ENCODE measurements around the gene KRTAP5-2.
"Not testable (repeated sequence)": the region's sequence is repeated elsewhere in the genome, so short reads cannot be mapped to it uniquely, and the experiment has no call there.

The KRTAP5-2 gene

DNA sequence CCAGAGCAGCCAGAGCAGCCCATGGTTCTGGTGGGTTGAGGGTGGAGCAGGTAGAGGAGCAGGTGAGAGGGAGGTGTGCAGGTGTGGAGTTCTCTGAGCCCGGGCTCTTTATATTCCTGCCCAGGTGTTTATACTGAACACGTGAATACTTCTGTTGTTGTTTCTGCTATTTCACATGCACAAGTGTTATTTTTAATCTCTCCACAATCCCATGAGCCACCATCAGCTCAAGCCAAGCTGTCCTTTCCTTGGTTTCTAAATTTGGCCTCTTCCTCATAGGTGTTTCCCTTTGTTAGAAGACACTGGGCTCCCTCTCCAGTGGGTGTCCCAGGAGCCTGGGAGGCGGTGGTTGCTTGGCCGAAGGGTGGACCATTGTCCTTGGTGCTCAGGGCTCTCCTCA lies 10.3 kb upstream of the KRTAP5-2 start, which contains the start of gene KRTAP5-3:
Gene KRTAP5-3, minus strand, starts transcription at position 101 of the 400 bp plus-strand sequence. Its CDS starts 78 bp downstream, at position 23.
- no peak for TF ChIP-seq GATA1 (IDR thresholded peaks at IDR 0.05; ENCODE audit: low read depth, low read length)
- no peak for TF ChIP-seq POLR2A (IDR thresholded peaks at IDR 0.05; ENCODE audit: low read length)
- no peak for DNase-seq

DNA sequence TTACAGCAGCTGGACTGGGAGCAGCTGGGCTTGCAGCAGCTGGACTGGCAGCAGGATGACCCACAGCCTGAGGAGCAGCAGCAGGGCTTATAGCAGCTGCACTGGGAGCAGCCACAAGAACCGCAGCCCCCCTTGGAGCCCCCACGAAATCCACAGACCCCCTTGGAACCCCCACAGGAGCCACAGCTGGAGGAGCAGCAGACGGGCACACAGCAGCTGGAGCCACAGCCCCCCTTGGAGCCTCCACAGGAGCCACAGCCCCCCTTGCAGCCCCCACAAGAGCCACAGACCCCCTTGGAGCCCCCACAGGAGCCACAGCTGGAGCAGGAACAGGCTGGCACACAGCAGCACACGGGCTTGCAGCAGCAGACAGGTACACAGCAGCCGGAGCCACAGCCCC lies 9.8 kb upstream of the KRTAP5-2 start:
- not testable (repeated sequence) for DNase-seq

DNA sequence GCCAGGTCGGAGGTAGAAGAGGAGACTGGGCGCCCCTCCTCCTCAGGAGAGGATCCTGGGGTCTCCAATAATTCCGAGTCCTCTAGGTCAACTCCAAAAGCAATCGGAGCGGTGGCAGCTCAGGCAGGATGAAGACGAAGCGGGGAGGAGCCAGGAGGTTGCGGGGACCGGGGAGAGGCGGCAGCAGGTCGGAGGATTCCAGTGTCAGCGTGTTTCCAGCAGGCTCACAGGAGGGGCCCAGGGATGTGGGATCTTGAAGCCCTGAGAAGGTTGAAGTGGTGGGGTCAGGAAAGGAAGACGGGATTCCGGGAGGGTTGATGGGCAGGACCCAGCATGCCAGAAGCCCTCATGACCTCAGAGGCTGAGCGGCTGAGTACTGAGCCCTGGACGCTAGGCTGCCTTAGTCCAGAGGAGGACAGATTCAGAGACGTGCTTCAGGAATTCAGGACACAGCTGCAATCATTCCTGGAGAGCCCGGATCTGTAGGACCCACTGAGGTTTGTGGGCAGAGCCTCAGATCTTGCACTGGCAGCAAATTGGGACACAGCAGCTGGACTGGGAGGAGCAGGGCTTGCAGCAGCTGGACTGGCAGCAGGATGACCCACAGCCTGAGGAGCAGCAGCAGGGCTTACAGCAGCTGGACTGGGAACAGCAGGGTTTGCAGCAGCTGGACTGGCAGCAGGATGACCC lies 9.2 kb upstream of the KRTAP5-2 start:
- not testable (repeated sequence) for DNase-seq

DNA sequence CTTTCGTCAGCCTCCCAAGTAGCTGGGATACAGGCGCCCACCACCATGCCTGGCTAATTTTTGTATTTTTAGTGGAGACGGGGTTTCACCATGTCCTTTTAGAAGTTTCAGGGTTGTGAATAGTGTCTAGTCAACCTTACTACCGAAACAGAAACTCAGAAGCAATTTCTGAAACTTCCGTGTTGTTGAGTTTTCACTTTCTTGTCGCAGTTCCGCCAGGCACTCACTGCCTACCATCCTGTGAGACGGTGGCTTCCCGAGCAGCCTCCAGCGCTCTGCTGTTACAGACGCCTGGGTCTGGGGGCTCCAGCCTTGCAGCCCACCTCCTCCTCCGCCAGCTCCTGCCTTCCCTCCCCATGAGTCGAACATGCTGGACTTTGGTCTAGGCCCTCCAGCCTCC lies 7.8 kb upstream of the KRTAP5-2 start:
- DNase-seq: not testable (repeated sequence)

DNA sequence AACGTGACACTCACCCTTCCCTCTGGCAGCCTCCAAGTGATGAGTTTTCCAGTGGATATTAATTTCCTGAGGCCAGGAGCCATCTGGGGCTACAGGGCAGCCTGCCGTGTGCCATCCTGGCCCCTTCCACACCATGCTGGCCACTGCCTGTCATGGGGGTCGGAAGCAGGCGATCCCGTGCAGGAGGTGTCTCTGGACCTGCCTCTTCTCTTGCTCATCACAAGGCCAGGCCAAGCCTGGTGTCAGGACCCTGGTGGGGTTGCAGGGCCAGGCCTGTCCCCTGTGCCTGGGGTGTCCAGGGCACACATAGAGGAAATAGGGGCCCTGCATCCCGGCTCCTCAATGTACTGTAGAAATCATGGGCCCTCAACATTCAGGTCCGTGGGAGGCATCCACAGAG lies 6.6 kb upstream of the KRTAP5-2 start:
- no peak for DNase-seq

DNA sequence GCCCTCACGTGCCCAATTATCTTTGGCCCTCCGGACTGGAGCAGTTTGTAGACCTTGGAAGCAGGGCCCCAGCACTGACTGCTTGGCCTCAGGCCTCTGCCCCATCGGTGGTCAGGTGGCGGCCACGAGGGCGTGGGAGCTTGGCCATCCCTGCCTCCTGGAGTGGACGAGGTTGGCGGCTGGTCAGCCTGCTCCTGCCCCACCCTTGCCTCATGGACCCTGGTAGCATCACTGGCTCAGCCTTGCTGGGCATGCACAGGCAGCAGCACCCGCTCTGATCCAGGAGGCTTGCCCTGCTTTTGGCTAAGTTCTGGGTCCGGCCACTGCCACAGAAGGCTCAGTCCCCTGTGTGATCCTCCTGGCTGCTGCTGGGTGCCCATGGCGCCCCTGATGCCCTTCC lies 6.1 kb upstream of the KRTAP5-2 start:
- TF ChIP-seq POLR2A (IDR thresholded peaks at IDR 0.05; ENCODE audit: low read length) (no peak), GATA1 (IDR thresholded peaks at IDR 0.05; ENCODE audit: low read depth, low read length) (no peak)
- DNase-seq: no peak

More for the DNA sequence above, 6.6 kb upstream of the KRTAP5-2 start:
- TF ChIP-seq GATA1 (IDR thresholded peaks at IDR 0.05; ENCODE audit: low read depth, low read length): no peak
- no peak for TF ChIP-seq POLR2A (IDR thresholded peaks at IDR 0.05; ENCODE audit: low read length)

DNA sequence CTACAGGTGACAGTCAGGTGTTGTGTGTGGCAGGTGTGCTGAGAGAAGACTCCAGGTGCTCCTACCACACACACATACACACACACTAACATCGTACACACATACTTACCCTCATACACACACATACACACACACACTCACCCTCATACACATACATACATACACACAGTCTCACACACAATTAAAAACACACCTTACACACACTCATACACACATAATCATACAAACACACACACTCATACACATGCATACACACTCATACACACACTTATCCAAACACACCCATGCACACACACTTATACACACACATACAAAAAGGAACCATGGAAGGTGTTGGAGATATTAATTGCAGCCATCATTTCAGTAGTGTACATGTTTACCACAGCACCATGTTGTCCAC lies 5.5 kb upstream of the KRTAP5-2 start:
- no peak for TF ChIP-seq GATA1 (IDR thresholded peaks at IDR 0.05; ENCODE audit: low read depth, low read length)
- TF ChIP-seq POLR2A (IDR thresholded peaks at IDR 0.05; ENCODE audit: low read length): no peak
- DNase-seq: no peak

DNA sequence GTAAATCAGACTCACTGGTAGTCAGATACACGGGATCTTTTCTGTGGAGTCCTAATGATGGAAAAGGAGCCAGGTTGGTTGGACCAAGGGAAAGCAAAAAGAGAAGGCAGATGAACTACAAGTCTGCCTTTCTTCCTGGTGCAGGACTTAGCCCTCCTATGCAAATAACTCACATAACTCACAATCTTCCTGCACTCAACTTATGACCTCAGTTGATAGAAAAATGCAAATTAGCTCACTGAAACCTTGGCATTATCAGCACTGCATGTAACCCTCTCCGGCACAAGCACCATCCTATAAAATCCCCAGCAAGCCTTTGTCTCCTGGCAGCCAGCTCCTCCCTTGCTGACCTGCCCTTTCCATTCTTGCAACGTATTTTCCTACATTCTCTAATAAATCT lies 3.6 kb upstream of the KRTAP5-2 start:
- DNase-seq: not testable (repeated sequence)

DNA sequence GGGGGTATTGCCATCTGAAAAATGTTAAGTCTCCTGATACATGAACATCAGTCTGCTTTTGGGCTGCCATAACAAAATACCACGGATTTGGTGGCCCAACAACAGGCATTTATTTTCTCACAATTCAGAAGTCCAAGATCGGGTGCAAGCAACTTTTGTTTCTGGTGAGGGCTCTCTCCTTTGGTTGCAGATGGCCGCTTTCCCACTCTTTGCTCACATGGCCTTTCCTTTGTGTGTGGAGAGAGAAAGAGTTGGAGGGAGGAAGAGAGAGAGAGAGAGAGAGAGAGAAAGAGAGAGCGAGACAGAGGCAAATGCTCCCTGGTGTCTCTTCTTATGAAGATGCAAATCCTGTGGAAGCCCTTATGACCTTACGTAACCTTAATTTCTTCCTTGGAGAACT lies 2.5 kb upstream of the KRTAP5-2 start:
- no peak for DNase-seq
- no peak for TF ChIP-seq POLR2A (IDR thresholded peaks at IDR 0.05; ENCODE audit: low read length)
- no peak for TF ChIP-seq GATA1 (IDR thresholded peaks at IDR 0.05; ENCODE audit: low read depth, low read length)

DNA sequence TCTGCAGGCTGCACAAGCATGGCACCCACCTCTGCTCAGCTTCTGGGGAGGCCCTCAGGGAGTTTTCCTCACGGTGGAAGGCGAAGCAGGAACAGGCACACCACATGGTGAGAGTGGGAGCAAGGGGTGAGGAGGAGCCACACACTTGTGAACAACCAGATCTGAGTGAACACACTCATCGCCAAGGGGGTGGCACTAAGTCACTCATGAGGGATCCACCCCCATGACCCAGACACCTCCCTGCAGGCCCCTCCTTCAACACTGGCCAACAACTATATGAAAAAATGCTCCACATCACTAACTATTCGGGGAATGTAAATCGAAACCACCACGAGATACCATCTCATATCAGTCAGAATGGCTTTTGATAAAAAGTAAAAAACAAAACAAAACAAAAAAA lies 722 bp upstream of the KRTAP5-2 start:
- no peak for DNase-seq
- TF ChIP-seq POLR2A (IDR thresholded peaks at IDR 0.05; ENCODE audit: low read length) (no peak), GATA1 (IDR thresholded peaks at IDR 0.05; ENCODE audit: low read depth, low read length) (no peak)

DNA sequence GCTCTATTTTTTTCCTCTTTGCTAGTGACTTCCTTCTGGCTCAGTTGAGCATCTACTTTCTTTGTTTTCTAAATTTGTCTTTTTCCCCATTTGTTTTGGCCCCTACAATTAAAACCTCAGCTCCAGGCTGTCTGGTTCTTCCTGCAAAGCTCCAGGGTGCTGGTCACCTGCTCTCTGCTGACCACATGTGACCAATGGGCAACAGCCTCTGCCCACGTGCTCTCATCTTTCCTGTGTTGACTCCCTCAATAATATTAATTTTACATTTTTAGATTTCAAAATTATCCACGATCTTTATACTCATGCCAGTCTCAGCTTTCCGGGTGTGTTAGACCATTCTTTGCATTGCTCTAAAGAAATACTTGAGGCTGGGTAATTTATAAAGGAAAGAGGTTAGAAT lies 312 bp upstream of the KRTAP5-2 start:
- not testable (repeated sequence) for DNase-seq

DNA sequence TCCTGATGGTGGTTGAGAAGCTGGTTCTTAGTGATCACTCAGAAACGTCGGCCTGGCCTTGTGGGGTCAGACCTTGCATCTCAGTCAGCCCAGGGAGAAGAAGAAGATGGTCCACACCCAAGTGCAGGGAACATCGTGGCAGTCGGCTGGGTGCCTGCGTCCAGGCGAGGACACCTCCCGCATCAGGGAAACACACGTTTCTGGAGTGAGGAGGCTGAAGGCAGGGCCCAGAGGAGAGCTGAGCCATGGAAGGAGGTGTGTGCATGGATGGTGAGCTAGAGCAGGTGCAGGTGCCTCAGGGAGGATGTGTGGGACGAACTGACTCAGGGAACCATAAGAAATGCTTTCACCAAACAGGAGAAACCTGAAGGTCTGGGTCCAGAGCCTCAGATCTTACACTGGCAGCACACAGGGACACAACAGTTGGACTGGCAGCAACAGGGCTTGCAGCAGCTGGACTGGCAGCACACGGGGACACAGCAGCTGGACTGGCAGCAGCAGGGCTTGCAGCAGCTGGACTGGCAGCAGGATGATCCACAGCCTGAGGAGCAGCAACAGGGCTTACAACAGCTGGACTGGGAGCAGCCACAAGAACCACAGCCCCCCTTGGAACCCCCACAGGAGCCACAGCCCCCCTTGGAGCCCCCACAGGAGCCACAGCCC lies 632 bp downstream of the KRTAP5-2 start:
- DNase-seq: no peak
- TF ChIP-seq GATA1 (IDR thresholded peaks at IDR 0.05; ENCODE audit: low read depth, low read length): no peak
- TF ChIP-seq POLR2A (IDR thresholded peaks at IDR 0.05; ENCODE audit: low read length): no peak

DNA sequence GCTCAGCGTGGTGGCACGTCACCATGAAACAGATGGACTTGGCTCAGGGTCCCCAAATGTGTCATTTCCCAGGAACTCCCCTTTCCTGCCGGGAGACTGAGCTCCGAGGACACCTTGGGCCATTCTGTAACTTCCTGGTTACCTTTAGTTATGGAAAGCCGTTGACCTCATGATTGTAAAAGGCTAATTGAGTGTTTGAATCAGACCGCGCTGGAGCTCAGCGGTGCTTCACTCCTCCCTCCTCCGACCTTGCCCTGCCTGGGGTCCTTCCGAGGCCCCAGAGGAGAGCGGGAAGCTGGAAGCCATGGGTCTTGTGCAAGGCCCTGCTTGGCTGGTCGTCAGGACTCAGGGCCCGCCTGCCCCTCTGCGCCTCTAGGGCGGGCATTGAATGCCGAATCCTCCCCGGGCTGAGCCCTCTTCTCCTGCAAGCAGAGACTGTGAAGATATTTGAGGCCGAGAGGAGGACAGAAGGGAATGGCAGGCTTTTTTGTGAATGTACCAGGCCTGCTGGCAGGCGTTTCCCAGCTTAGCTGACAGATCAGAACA lies 1.4 kb downstream of the KRTAP5-2 start:
- not testable (repeated sequence) for DNase-seq

DNA sequence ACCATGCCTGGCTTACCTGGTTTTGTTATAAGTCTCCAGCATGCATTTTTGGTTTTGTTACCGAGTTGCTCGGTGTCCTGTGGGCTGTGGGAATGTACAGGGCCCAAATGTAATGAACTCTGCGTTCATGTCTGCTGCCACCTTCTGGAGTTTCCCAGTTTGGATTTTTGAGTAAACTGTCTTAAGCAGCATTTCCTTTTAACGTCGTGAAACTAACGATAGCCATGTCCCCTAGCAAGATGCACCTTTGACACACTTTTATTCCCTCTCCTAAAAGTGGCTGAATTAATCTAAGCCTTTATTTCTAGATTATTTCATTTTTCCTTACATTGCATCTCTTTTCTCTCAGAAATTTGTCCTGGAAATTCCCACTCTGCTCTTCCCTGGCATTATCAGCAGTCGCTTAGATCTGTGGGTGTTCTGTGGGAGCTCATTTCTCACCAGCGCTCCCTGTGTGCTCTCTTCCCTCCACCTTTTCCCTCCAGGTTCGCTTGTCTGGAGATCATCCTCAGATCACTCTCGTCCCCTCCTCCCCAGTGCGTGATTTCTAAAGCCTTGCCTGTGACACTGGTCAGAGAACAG lies 2.0 kb downstream of the KRTAP5-2 start:
- not testable (repeated sequence) for DNase-seq

DNA sequence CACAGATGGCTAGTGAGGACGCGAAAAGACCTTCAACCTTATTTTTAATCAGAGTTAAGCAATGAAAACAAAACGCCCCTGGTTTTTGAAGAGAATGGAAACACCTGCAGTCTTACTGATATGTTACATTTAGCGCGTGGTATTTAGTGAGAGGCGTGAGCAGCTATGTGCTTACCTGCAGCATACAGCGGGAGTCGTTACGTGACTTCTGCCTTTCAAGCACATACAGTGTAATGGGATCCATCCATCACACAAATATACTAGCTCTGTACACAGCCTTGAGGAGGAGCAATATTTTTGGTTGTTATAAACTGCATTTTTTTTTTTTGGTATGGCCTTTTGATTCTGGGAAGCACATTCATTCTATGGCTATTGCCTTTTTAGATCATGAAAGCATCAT lies 5.5 kb downstream of the KRTAP5-2 start:
- DNase-seq: no peak
- TF ChIP-seq POLR2A (IDR thresholded peaks at IDR 0.05; ENCODE audit: low read length): no peak
- TF ChIP-seq GATA1 (IDR thresholded peaks at IDR 0.05; ENCODE audit: low read depth, low read length): no peak

DNA sequence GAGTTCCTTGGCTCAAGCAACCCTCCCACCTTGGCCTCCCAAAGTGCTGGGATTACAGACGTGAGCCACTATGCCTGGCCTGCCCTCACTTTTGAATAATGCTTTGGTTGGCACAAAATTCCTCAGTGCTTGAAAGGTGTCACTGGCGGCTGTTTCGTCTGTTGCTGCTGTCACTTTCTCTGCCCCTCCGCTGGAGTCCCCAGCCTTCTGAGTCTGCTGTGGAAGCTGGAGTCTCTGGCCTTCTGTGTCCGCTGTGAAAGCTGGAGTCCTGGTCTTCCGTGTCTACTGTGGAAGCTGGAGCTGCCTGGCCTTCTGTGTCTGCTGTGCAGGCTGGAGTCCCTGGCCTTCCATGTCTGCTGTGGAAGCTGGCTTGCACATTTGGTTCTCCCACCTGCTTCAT lies 8.1 kb downstream of the KRTAP5-2 start:
- no peak for DNase-seq
- no peak for TF ChIP-seq POLR2A (IDR thresholded peaks at IDR 0.05; ENCODE audit: low read length)
- no peak for TF ChIP-seq GATA1 (IDR thresholded peaks at IDR 0.05; ENCODE audit: low read depth, low read length)

DNA sequence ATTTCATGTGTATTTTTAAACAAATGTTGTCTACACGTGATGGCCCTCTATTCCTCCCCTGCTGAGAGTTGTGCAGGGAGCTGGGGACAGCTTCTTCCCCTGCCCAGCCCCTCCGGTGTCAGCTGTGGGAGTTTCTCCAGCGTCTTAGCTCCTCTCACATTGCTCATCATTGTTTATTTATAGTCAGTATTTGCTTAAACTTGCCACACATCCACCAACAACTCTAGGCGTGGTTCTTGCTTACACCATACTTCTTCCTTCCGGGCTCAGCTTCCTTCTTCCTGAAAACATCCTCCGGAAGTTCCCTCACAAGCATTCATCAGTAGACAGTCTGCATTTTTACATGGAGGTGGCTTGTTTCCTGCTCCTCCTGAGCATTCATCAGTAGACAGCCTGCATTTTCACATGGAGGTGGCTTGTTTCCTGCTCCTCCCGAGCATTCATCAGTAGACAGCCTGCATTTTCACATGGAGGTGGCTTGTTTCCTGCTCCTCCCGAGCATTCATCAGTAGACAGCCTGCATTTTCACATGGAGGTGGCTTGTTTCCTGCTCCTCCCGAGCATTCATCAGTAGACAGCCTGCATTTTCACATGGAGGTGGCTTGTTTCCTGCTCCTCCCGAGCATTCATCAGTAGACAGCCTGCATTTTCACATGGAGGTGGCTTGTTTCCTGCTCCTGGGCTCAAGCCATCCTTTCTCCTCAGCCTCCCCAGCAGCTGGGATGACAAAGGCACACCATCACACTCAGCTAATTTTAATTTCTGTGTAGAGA lies 8.7 kb downstream of the KRTAP5-2 start:
- DNase-seq: not testable (repeated sequence)
